SH-SY5Y (cell line): ENCODE measurements around the gene ABCA13.

Experiments used
- GATA2 ChIP-seq: IDR thresholded peaks from 2 replicates; pipeline ENCODE4 v1.6.1; 2011; ENCODE audit warnings: mild to moderate bottlenecking, low read depth, low read length
- GATA3 ChIP-seq: IDR thresholded peaks from 2 replicates; pipeline ENCODE4 v1.6.1; 2011; ENCODE audit warnings: low read depth, mild to moderate bottlenecking, low read length, moderate library complexity

The ABCA13 gene, protein sequence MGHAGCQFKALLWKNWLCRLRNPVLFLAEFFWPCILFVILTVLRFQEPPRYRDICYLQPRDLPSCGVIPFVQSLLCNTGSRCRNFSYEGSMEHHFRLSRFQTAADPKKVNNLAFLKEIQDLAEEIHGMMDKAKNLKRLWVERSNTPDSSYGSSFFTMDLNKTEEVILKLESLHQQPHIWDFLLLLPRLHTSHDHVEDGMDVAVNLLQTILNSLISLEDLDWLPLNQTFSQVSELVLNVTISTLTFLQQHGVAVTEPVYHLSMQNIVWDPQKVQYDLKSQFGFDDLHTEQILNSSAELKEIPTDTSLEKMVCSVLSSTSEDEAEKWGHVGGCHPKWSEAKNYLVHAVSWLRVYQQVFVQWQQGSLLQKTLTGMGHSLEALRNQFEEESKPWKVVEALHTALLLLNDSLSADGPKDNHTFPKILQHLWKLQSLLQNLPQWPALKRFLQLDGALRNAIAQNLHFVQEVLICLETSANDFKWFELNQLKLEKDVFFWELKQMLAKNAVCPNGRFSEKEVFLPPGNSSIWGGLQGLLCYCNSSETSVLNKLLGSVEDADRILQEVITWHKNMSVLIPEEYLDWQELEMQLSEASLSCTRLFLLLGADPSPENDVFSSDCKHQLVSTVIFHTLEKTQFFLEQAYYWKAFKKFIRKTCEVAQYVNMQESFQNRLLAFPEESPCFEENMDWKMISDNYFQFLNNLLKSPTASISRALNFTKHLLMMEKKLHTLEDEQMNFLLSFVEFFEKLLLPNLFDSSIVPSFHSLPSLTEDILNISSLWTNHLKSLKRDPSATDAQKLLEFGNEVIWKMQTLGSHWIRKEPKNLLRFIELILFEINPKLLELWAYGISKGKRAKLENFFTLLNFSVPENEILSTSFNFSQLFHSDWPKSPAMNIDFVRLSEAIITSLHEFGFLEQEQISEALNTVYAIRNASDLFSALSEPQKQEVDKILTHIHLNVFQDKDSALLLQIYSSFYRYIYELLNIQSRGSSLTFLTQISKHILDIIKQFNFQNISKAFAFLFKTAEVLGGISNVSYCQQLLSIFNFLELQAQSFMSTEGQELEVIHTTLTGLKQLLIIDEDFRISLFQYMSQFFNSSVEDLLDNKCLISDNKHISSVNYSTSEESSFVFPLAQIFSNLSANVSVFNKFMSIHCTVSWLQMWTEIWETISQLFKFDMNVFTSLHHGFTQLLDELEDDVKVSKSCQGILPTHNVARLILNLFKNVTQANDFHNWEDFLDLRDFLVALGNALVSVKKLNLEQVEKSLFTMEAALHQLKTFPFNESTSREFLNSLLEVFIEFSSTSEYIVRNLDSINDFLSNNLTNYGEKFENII (N-terminal part only)

DNA sequence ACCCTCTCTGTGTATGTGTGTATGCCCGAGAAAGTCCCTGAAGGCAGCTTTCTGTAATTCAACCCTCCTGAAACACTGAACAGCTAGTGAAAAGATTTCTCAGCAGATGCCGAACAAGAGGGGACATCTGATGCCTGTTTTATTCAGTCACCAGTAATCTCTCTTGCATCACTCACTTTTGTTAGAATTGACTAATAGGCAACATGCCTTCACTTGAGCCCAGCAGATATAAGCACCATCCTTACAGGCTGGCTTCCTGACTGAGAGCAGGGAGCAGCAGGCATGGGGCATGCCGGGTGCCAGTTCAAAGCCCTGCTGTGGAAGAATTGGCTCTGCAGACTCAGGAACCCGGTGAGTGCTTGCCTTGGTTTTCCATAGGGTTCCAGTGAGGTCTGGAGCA lies at the start of gene ABCA13:
ABCA13 (plus strand) TSS at position 257 of the 400 bp plus-strand sequence; CDS start at position 283, 26 bp downstream.
- TF ChIP-seq GATA2 (no peak), GATA3 (no peak)

DNA sequence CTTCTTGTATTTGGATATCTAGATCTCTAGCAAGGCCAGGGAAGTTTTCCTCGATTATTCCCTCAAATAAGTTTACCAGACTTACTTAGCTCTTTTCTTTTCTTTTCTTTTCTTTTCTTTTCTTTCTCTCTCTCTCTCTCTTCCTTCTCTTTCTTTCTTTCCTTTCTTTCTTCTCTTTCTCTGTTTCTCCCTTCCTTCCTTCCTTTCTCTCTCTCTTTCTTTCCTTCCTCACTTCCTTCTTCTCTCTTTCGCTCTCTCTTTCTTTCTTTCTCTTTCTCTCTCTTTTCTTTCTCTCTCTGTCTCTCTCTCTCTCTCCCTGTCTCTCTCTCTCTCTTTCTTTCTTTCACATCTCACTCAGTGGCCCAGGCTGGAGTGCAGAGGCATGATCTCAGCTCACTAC lies 45.2 kb upstream of the ABCA13 start:
- TF ChIP-seq GATA3 (no peak), GATA2 (no peak)

DNA sequence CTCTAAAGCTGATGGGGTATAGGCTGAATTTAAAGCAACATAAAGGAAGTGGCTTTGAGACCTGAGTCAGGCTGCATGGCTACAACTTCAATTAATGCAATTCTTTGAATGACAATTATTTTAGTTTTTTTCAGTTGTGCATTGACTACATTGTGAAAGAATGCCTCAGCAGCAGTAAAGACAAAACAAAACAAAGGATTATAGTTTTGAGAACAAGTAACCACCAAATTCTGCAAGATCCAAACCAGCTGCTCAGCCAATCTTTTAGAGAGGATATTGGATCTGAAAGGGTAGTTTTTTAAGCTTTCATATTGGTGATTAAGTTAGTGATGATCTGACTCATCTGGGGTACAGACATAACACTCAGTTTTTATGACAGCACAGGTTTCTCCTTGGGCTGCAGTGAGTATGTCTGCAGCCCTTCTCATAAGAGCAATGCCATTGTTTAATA lies 40.6 kb upstream of the ABCA13 start:
- TF ChIP-seq GATA3, result no peak
- no peak for TF ChIP-seq GATA2

DNA sequence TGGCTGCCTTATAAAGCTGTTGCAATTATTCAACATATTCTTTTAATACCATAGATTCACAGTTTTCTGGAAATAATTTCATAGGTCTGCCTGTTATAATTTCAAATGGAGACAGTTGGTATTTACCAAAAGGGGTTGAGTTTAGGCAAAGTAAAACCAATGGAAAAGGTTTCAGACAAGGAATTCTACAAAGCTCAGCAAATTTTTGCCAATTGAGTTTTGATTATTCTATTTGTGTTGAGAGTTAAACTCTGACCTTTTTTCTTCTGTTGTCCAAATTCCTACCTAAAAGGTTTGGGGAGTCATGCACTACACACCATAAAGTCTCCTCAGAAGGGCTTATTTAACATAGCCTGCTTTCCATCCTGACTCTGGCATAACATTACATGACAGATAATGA lies 38.5 kb upstream of the ABCA13 start:
- TF ChIP-seq GATA3 (no peak), GATA2 (no peak)

DNA sequence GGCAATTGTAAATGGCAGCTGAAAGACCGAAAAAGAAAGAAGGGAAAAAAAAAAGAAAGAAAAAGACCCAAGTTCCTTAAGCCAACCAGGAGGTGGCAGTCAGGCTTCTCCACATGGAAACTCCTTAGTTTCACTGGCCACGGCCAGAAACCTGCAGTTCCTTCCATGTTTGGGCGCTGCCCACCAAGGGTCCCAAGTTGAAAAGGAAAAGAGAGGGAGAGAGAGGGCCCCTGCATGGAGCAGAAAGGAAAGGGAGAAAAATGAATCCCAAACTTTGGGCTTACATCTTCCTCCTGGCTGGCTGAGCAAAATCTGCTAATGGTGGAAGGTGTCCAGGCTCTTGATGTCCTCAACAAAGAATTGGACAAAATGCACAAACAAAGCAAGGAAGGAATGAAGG lies 31.8 kb upstream of the ABCA13 start:
- no peak for TF ChIP-seq GATA2
- no peak for TF ChIP-seq GATA3

DNA sequence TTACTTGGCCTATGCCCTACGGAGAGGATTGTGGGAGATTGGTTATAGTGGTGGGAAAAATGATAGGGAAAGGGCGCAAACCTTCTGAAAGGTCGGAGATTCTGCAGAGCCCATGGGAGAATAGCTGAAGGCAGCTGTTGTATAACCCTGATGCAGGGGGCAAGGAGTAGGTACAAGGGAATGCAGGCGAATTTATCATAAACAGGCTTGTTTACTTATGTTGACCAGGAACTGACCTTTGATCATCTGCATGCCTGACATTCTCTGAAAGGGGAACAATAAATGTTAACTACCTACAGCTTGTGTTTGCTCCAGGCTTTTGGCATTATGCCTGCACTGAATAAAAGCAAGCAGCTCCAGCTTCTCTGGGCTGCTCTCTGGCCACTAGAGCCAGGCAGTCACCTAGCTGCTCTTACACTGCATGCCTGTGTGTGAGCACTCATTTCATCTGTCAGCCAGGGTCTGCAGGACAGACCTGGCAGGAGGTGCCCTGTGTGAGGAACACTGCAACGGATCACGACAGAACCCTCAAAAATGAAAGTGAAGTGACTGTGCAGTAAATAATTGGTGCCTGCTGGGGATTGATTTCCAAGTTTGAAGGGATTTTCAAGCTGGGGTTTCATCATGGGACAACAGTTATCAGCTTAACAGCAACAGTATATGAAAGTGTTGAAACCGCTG lies 31.1 kb upstream of the ABCA13 start:
- TF ChIP-seq GATA3, result no peak
- TF ChIP-seq GATA2, result no peak

DNA sequence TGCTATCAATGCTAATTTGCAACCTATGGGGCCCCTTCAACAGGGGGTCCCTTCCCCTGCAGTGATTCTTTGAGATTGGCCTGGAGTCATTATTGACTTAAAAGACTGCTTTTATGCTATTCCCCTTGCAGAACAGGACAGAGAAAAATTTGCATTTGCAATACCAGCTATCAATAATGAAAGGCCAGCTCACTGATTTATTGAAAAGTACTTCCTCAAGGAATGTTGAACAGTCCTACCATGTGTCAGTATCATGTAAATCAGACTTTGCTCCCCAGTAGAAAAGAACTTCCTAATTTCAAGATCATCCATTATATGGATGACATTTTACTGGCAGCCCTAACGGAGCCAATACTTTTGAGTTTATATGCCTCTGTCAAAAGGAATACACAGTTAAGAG lies 29.7 kb upstream of the ABCA13 start:
- no peak for TF ChIP-seq GATA3

DNA sequence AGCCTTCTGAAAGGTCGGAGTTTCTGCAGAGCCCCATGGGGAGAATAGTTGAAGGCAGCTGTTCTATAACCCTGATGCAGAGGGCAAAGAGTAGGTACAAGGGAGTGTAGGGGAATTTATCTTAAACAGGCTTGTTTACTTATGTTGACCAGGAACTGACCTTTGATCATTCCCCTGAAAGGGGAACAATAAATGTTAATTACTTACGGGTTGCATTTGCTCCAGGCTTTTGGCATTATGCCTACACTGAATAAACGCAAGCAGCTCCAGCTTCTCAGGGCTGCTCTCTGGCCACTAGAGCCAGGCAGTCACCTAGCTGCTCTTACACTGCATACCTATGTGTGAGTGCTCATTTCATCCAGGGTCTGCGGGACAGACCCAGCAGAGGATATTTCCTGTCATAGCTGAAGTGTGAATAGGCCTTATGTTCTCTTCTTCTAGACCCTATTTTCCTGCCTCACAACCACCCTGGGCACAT lies 26.9 kb upstream of the ABCA13 start:
- TF ChIP-seq GATA3 (no peak), GATA2 (no peak)

DNA sequence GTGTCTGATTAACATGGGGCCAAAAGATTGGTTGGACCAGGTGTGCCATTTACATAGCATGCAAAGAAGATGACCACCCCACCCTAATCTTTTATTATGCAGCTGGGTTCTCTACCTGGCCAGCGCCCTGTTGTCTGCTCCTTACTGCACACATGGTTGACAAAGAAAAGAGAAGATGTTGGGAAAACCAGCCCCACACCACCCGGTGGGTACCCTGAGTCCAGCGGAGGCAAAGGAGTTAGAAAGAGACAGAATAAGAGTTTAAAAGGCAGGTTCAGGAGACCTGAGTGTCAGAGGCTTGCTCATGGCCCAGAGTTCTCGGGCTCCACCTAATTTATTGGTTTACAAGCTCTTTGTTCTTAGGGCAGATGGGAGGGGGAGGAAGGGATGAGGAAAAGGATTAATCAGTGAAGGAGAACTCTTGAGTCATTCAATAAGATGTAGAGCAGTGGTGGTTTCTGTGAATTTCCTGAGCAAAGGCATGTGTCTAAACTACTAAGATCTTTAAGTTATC lies 24.1 kb upstream of the ABCA13 start:
- TF ChIP-seq GATA2, result no peak
- TF ChIP-seq GATA3, result no peak

DNA sequence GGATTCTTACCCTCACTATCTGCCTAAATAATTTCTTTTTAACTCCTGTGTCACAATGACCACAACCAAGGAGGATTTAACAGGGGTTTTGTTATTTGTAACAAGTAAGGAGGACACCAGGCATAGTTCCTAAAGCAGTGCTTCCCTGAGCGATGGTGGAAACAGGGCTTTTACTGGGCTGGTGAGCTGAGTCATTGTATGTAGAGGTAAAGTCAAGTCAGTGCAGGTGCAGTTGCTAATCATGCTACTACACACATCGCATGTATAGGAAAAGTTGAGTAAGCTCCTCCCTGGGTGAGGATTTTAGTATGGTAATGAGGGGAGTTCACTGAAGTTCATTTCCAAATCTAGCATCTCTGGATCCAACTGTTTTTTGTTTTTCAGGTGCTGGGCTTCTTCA lies 22.9 kb upstream of the ABCA13 start:
- TF ChIP-seq GATA3 (no peak), GATA2 (no peak)

DNA sequence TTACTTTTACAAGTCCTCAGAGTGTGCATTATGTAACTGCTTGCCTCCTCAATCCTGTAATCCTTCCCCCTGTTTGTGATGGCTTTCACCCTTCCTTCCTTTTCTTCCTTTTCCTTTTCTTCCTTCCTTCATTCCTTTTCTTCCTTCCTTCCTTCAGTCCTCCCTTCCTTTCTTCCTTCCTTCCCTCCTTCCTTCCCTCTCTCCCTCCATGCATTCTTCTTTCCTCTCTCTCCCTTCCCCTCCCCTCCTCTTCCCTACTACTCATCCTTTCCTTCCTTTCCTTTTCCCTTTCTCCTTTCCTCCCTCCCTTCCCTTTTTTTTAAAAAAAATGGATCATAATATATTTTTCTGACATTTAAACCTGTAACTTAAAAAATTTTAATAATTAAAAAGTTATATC lies 22.2 kb upstream of the ABCA13 start:
- no peak for TF ChIP-seq GATA3
- TF ChIP-seq GATA2, result no peak

DNA sequence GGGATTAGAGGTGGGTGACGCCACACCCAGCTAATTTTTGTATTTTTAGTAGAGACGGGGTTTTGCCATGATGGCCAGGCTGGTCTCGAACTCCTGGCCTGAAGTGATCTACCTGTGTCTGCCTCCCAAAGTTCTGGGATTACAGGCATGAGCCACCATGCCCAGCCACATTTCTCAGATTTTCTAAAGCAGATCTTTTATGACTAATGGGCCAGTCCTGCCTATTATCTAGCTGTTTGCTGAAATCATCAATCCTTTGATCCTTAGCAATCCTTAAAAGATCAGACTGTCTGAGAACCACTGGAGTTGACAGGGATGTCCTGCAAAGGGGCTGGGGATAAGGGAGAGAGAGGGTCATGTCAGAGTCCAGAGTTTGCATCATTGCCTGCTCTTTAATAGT lies 21.2 kb upstream of the ABCA13 start:
- TF ChIP-seq GATA3, result no peak
- TF ChIP-seq GATA2, result no peak

DNA sequence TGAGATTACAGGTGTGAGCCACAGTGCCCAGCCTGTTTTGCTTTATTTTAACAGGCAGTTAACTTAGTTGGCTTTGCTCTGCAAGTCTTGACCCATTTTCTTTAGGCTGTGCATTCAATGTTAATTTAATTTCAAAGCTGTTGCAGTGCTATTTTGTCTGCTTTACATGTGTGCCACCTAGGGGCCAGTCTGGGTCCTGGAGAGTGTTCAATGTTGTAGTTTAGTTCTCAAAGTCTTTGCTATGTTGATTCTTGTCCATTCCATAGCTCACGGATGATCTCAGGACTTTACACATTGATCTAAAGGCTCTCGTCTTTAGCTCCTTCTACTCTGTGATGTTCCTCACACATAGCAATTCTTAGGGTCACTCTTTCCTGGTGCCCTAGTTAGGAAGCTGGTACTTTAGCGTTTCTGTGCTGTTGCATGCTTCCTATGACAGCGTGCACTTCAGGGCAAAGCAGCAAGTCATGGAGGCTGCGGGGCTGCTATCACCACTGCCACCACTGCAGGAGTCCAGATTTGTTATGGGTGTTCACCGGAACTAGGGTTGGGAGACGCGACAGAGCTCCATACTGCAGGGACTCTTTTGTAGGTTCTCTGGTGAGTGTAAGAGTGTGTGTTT lies 16.4 kb upstream of the ABCA13 start:
- no peak for TF ChIP-seq GATA3
- TF ChIP-seq GATA2, result no peak
